ENCODE results near the gene CBX2.

GRCh38 chr17:79730437-79730768 lies 47.5 kb upstream of the CBX2 start:
- TF ChIP-seq EZH2phosphoT487 (IDR thresholded peaks at IDR 0.05; ENCODE audit: insufficient read depth, low read depth): no peak
- no peak for TF ChIP-seq EZH2 (IDR thresholded peaks at IDR 0.05; ENCODE audit: insufficient read depth, poor library complexity, severe bottlenecking)

Measured in GM23248 (cell line).